GM19240 (cell line): ENCODE data around the gene SMTNL2.
"Not testable (repeated sequence)": the region's sequence is repeated elsewhere in the genome, so short reads cannot be mapped to it uniquely, and the experiment has no call there.

Experiments used
- DNase-seq: peaks from one replicate; pipeline ENCODE4 v3.0.0; 2011; ENCODE audit warnings: low spot score; ENCODE audit not compliant: insufficient read length

SMTNL2 gene

GRCh38 chr17:4600563-4600962 is 16.2 kb downstream of the SMTNL2 start:
- no peak for DNase-seq

GRCh38 chr17:4601326-4601725 is 17.0 kb downstream of the SMTNL2 start:
- DNase-seq = no peak

- no peak for DNase-seq
These were observed 17.7 kb downstream of the SMTNL2 start for GRCh38 chr17:4602041-4602440.

GRCh38 chr17:4604111-4604644 is 19.8 kb downstream of the SMTNL2 start:
- DNase-seq = no peak

- not testable (repeated sequence) for DNase-seq
These were observed 20.4 kb downstream of the SMTNL2 start for GRCh38 chr17:4604736-4605135.

- no peak for DNase-seq
These were observed 21.5 kb downstream of the SMTNL2 start for GRCh38 chr17:4605826-4606225.

- no peak for DNase-seq
These were observed 23.0 kb downstream of the SMTNL2 start for GRCh38 chr17:4607261-4607741.

GRCh38 chr17:4607773-4608187 is 23.5 kb downstream of the SMTNL2 start:
- no peak for DNase-seq

GRCh38 chr17:4609761-4610160 is 25.4 kb downstream of the SMTNL2 start:
- DNase-seq = no peak

GRCh38 chr17:4610162-4610561 is 25.8 kb downstream of the SMTNL2 start:
- DNase-seq = no peak

GRCh38 chr17:4610656-4611055 is 26.3 kb downstream of the SMTNL2 start:
- DNase-seq = no peak

- DNase-seq = no peak
These were observed 32.1 kb downstream of the SMTNL2 start for GRCh38 chr17:4616476-4616875.

GRCh38 chr17:4617090-4617489 is 32.8 kb downstream of the SMTNL2 start:
- no peak for DNase-seq

GRCh38 chr17:4617590-4618351 is 33.4 kb downstream of the SMTNL2 start:
- no peak for DNase-seq

GRCh38 chr17:4620531-4621101 is 36.3 kb downstream of the SMTNL2 start:
- DNase-seq = no peak

GRCh38 chr17:4622375-4622774 is 38.0 kb downstream of the SMTNL2 start:
- DNase-seq = no peak

GRCh38 chr17:4623249-4623648 is 38.9 kb downstream of the SMTNL2 start:
- no peak for DNase-seq

- not testable (repeated sequence) for DNase-seq
These were observed 40.2 kb downstream of the SMTNL2 start for GRCh38 chr17:4624451-4624911.

GRCh38 chr17:4625181-4625617 is 40.9 kb downstream of the SMTNL2 start:
- no peak for DNase-seq

- DNase-seq = no peak
These were observed 42.5 kb downstream of the SMTNL2 start for GRCh38 chr17:4626734-4627256.

GRCh38 chr17:4631431-4631830 is 47.1 kb downstream of the SMTNL2 start:
- no peak for DNase-seq
